ENCODE data around the gene MAGEA12. TPM values are rescaled to one million over a fixed set of nuclear protein-coding genes. Genes with fewer than 3 reads are reported as not detected.
"Not testable (repeated sequence)": the region's sequence is repeated elsewhere in the genome, so short reads cannot be mapped to it uniquely, and the experiment has no call there.

The MAGEA12 gene, protein sequence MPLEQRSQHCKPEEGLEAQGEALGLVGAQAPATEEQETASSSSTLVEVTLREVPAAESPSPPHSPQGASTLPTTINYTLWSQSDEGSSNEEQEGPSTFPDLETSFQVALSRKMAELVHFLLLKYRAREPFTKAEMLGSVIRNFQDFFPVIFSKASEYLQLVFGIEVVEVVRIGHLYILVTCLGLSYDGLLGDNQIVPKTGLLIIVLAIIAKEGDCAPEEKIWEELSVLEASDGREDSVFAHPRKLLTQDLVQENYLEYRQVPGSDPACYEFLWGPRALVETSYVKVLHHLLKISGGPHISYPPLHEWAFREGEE
- not detected for total RNA-seq
- long read RNA-seq, donor 1: 0 reads
- long read RNA-seq, donor 2: 0 reads

DNA sequence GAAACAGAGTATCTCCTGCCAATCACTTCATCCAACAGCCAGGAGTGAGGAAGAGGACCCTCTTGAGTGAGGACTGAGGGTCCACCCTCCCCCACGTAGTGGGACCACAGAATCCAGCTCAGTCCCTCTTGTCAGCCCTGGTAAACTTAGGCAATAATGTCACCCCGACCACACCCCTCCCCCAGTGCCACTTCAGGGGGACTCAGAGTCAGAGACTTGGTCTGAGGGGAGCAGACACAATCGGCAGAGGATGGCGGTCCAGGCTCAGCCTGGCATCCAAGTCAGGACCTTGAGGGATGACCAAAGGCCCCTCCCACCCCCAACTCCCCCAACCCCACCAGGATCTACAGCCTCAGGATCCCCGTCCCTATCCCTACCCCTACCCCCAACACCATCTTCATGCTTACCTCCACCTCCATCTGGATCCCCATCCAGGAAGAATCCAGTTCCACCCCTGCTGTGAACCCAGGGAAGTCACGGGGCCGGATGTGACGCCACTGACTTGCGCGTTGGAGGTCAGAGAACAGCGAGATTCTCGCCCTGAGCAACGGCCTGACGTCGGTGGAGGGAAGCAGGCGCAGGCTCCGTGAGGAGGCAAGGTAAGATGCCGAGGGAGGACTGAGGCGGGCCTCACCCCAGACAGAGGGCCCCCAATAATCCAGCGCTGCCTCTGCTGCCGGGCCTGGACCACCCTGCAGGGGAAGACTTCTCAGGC is at the start of gene MAGEA12, which contains the start of gene CSAG1:
MAGEA12 (plus strand) TSS at position 497 of the 715 bp plus-strand sequence. CDS start 2,405 bp downstream, outside the sequence.
CSAG1 (minus strand) TSS at position 461 of the 715 bp plus-strand sequence. CDS start 1,261 bp downstream, outside the sequence.
- intact Hi-C loops (cut with DNase I): no loop called here
- DNase-seq (ENCODE audit: low spot score): peak; percentile 73

- DNase-seq (ENCODE audit: low spot score); intact Hi-C loops (cut with DNase I): not testable (repeated sequence)
These were observed 35.3 kb upstream of the MAGEA12 start, which contains the start of gene MAGEA3 for GRCh38 chrX:152697952-152698931. TSS of gene MAGEA3 (plus strand) at chrX:152698794. CDS start at chrX:152700833, 2,039 bp downstream.

GRCh38 chrX:152700390-152700789 is 33.2 kb upstream of the MAGEA12 start:
- intact Hi-C loops (cut with DNase I): not testable (repeated sequence)
- DNase-seq (ENCODE audit: low spot score): peak; percentile 74

DNA sequence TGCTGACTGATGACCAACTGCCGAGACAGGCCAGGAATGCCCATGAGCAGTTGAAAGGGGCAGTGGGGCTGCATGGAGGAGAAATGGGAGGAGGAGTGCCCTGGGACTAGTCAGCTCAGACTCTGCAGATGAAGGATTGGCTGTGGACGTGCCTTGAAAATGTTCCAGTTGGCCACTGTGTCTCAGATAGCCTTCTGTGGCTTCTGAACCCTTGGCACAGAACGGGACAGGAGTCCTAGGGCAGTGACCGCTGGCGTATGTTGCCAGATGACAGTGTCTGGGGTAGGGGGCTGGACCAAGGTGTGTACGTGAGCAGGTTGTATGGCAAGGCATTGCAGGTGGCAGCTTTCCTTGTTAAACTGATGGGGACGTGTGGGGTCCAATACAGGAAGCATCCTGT is 27.1 kb upstream of the MAGEA12 start:
- intact Hi-C loops (cut with DNase I); DNase-seq (ENCODE audit: low spot score): not testable (repeated sequence)

- DNase-seq (ENCODE audit: low spot score); intact Hi-C loops (cut with DNase I): not testable (repeated sequence)
These were observed 24.4 kb upstream of the MAGEA12 start, which contains the start of gene CSAG2 for GRCh38 chrX:152709173-152709572. TSS of gene CSAG2 (minus strand) at chrX:152709273. CDS start at chrX:152709112, 161 bp downstream.

DNA sequence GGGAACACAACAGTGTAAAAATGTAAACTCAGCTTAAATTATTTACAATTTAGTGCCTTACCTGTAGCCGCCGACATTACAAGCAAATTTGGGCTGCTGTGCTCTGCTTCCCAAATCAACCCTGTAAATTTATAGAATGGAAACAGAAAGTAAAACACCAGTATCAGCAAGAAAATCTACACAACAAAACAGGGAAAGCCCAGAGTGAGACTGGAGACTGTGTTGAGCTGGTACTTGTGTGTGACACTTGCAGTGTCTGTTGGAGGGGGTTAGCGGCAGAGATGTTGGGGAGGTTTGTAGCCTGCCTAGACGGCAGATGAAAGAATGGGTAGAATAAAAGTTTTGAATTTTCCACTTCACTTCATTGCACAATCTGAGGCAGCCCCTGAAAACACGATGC is 20.4 kb upstream of the MAGEA12 start:
- DNase-seq (ENCODE audit: low spot score); intact Hi-C loops (cut with DNase I): not testable (repeated sequence)

GRCh38 chrX:152713815-152714787 is 19.5 kb upstream of the MAGEA12 start, which contains the start of gene MAGEA2B:
TSS of gene MAGEA2B (plus strand) at chrX:152714628. CDS start at chrX:152717107, 2,479 bp downstream.
- intact Hi-C loops (cut with DNase I); DNase-seq (ENCODE audit: low spot score): not testable (repeated sequence)

DNA sequence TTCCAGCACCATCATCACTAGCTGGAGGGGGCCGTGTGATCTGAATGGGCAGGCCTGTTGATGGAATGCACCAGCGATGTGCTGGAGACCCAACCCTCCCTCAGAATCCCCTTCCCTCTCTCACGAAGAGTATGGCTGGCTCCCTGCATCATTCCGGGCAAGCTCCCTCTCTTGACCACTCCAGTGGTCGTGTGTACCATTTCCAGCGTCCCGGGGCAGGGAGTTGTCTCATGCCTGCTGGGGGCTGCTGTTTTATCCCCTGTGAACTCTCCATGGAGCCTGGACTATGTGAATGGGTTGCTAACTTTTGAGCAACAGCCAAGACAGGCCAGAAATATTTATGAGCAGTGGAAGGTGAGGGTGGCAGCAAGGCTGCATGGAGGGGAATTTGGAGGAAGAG is 8.1 kb upstream of the MAGEA12 start:
- intact Hi-C loops (cut with DNase I): no loop called here
- DNase-seq (ENCODE audit: low spot score): no peak

DNA sequence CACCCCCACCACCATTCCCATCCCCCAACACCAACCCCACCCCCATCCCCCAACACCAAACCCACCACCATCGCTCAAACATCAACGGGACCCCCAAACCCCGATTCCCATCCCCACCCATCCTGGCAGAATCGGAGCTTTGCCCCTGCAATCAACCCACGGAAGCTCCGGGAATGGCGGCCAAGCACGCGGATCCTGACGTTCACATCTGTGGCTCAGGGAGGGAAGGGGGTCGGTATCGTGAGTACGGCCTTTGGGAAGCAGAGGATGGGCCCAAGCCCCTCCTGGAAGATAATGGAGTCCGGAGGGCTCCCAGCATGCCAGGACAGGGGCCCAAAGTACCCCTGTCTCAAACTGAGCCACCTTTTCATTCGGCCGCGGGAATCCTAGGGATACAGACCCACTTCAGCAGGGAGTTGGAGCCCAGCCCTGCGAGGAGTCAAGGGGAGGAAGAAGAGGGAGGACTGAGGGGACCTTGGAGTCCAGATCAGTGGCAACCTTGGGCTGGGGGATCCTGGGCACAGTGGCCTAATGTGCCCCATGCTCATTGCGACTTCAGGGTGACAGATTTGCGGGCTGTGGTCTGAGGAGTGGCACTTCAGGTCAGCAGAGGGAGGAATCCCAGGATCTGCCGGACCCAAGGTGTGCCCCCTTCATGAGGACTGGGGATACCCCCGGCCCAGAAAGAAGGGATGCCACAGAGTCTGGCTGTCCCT is 744 bp downstream of the MAGEA12 start:
- intact Hi-C loops (cut with DNase I): not testable (repeated sequence)
- peak; percentile 62 for DNase-seq (ENCODE audit: low spot score)

GRCh38 chrX:152735101-152735500 is 1.5 kb downstream of the MAGEA12 start:
- no peak for DNase-seq (ENCODE audit: low spot score)
- intact Hi-C loops (cut with DNase I): no loop called here

DNA sequence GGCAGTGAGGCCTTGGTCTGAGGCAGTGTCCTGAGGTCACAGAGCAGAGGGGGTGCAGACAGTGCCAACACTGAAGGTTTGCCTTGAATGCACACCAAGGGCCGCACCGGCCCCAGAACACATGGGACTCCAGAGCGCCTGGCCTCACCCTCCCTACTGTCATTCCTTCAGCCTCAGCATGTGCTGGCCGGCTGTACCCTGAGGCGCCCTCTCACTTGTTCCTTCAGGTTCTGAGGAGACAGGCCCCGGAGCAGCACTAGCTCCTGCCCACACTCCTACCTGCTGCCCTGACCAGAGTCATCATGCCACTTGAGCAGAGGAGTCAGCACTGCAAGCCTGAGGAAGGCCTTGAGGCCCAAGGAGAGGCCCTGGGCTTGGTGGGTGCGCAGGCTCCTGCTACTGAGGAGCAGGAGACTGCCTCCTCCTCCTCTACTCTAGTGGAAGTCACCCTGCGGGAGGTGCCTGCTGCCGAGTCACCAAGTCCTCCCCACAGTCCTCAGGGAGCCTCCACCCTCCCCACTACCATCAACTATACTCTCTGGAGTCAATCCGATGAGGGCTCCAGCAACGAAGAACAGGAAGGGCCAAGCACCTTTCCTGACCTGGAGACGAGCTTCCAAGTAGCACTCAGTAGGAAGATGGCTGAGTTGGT is 2.4 kb downstream of the MAGEA12 start:
- DNase-seq (ENCODE audit: low spot score): peak; percentile 66

GRCh38 chrX:152736528-152736927 is 3.0 kb downstream of the MAGEA12 start:
- DNase-seq (ENCODE audit: low spot score); intact Hi-C loops (cut with DNase I): not testable (repeated sequence)

More for the DNA sequence above, 2.4 kb downstream of the MAGEA12 start:
- intact Hi-C loops (cut with DNase I): no loop called here

DNA sequence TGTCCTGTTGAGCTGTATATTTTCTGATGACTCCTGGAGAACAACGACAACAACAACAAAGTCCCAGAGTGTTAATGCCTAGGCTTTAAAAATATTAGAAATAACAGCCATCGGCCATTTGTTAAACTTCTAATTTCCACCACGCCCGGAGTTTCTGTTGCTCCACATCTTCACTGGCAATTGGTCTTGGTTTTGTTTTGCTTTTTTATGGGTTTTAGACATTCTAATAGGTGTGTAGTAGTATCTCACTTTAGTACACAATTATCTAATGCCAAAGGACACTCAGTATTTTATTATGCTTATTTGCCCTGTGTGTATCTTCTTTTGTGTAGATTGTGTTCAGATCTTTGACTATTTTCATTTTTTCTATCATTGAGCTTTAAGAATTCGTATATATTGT is 5.0 kb downstream of the MAGEA12 start:
- no peak for DNase-seq (ENCODE audit: low spot score)
- intact Hi-C loops (cut with DNase I): no loop called here

GRCh38 chrX:152753686-152754650 is 20.4 kb downstream of the MAGEA12 start, which contains the start of gene MAGEA2:
TSS of gene MAGEA2 (minus strand) at chrX:152753842. CDS start at chrX:152751363, 2,479 bp downstream.
- DNase-seq (ENCODE audit: low spot score); intact Hi-C loops (cut with DNase I): not testable (repeated sequence)

- DNase-seq (ENCODE audit: low spot score); intact Hi-C loops (cut with DNase I): not testable (repeated sequence)
These were observed 21.3 kb downstream of the MAGEA12 start for GRCh38 chrX:152754871-152755270.
